SK-N-SH (cell line): ENCODE measurements around the gene ZNF337. TPM values are rescaled to one million over a fixed set of nuclear protein-coding genes. Genes with fewer than 3 reads are reported as not detected.

Source experiments
- CTCF ChIA-PET: fragments of 300-600, 350-600 bp; formaldehyde crosslinking; extraction: SDS; loops from one replicate; lab custom pipeline; 2021; lab: Yijun Ruan, JAX
- POLR2A ChIA-PET: fragments of 350-600 bp; sonication (Branson Sonifier 250); formaldehyde crosslinking; extraction: SDS; loops from one replicate; lab custom pipeline; 2020; ENCODE audit warnings: antibody characterized with exemption, inconsistent platforms; lab: Yijun Ruan, JAX
- DNase-seq: peaks from one replicate; pipeline ENCODE4 v3.0.0; 2012
- H2AFZ ChIP-seq: fragments of 200-600 bp; sonication (generic); 2 replicates; pipeline ENCODE4 v1.8.1; 2016; ENCODE audit warnings: antibody characterized with exemption, mild to moderate bottlenecking, low read depth
- H3F3A ChIP-seq: fragments of 200-600 bp; sonication (generic); replicated peaks from 2 replicates; pipeline ENCODE3; 2016; ENCODE audit warnings: antibody characterized with exemption, mild to moderate bottlenecking; ENCODE audit not compliant: insufficient read depth
- H3K27ac ChIP-seq, 2 experiments: fragments of 200-500 bp in 1 of 2; fragments of 200-600 bp in 1 of 2; sonication (Bioruptor generic) in 1 of 2; sonication (generic), shearing (Covaris generic) in 1 of 2; 2 replicates each; pipeline versions ENCODE4 v1.5.1 to v1.6.1; 2014 to 2016; ENCODE audit warnings: low read depth in 2 of 2, inconsistent platforms in 1 of 2, low read length in 1 of 2, mild to moderate bottlenecking in 1 of 2, mixed read lengths in 1 of 2
- H3K27me3 ChIP-seq: fragments of 200-600 bp; sonication (generic), shearing (Covaris generic); 2 replicates; pipeline ENCODE4 v1.6.1; 2016; ENCODE audit warnings: mixed run types; ENCODE audit not compliant: insufficient read depth
- H3K36me3 ChIP-seq, 2 experiments: fragments of 200-500 bp in 1 of 2; fragments of 200-600 bp in 1 of 2; sonication (Bioruptor generic) in 1 of 2; sonication (generic) in 1 of 2; replicated peaks in 1 of 2; 2 replicates each; pipeline versions ENCODE3 to v1.5.1; 2014 to 2016; ENCODE audit warnings: low read length in 1 of 2, mild to moderate bottlenecking in 1 of 2; ENCODE audit not compliant: insufficient read depth in 2 of 2, control insufficient read depth in 1 of 2
- H3K4me1 ChIP-seq, 2 experiments: fragments of 200-500 bp in 1 of 2; fragments of 200-600 bp in 1 of 2; sonication (Bioruptor generic) in 1 of 2; sonication (generic), shearing (Covaris generic) in 1 of 2; 2 replicates each; pipeline versions ENCODE4 v1.5.1 to v1.6.1; 2014 to 2016; ENCODE audit warnings: low read depth in 1 of 2, low read length in 1 of 2, mixed run types in 1 of 2; ENCODE audit not compliant: insufficient read depth in 2 of 2, control insufficient read depth in 1 of 2
- H3K4me2 ChIP-seq: fragments of 200-600 bp; sonication (generic), shearing (Covaris generic); 2 replicates; pipeline ENCODE4 v1.6.1; 2017; ENCODE audit warnings: mixed run types
- H3K4me3 ChIP-seq, 2 experiments: fragments of 200-500 bp in 1 of 2; fragments of 200-600 bp in 1 of 2; sonication (Bioruptor generic) in 1 of 2; sonication (generic), shearing (Covaris generic) in 1 of 2; 2 replicates each; pipeline versions ENCODE4 v1.5.1 to v1.8.1; 2014 to 2016; ENCODE audit warnings: low read depth in 2 of 2, inconsistent platforms in 1 of 2, low read length in 1 of 2, mild to moderate bottlenecking in 1 of 2, mixed read lengths in 1 of 2, moderate library complexity in 1 of 2
- H3K79me2 ChIP-seq: fragments of 200-600 bp; sonication (generic); 2 replicates; pipeline ENCODE4 v1.8.1; 2017; ENCODE audit warnings: mild to moderate bottlenecking; ENCODE audit not compliant: insufficient read depth
- H3K9ac ChIP-seq: fragments of 200-600 bp; sonication (generic); 2 replicates; pipeline ENCODE4 v1.6.1; 2017; ENCODE audit warnings: mixed run types
- H3K9me2 ChIP-seq: fragments of 200-600 bp; sonication (generic); 2 replicates; pipeline ENCODE4 v1.6.1; 2017; ENCODE audit warnings: mixed run types
- H3K9me3 ChIP-seq: fragments of 200-600 bp; sonication (generic); 2 replicates; pipeline ENCODE4 v1.6.1; 2017; ENCODE audit warnings: mixed run types, mild to moderate bottlenecking, moderate library complexity
- H4K20me1 ChIP-seq: fragments of 200-600 bp; sonication (generic); 2 replicates; pipeline ENCODE4 v1.6.1; 2017; ENCODE audit warnings: mild to moderate bottlenecking, mixed run types; ENCODE audit not compliant: insufficient read depth
- CHD2 ChIP-seq: fragments of 150-350 bp; IDR thresholded peaks from 2 replicates; pipeline ENCODE4 v1.6.1; 2018; ENCODE audit warnings: low read length; ENCODE audit not compliant: partially characterized antibody
- EP300 ChIP-seq, 2 experiments: IDR thresholded peaks; 2 replicates each; pipeline versions ENCODE4 v1.4.0 to v1.6.1; 2012; ENCODE audit warnings: borderline replicate concordance in 1 of 2, low read depth in 1 of 2, low read length in 1 of 2
- EZH2phosphoT487 ChIP-seq: fragments of 200-600 bp; sonication (generic); IDR thresholded peaks from 2 replicates; pipeline ENCODE4 v1.6.1; 2017; ENCODE audit warnings: low read depth, mixed run types, mild to moderate bottlenecking, antibody characterized with exemption, moderate library complexity, borderline replicate concordance
- FOXM1 ChIP-seq: IDR thresholded peaks from 2 replicates; pipeline ENCODE4 v1.4.0; 2012; ENCODE audit warnings: low read depth, mild to moderate bottlenecking
- JUND ChIP-seq: IDR thresholded peaks from 2 replicates; pipeline ENCODE4 v1.4.0; 2012
- NFIC ChIP-seq: IDR thresholded peaks from 2 replicates; pipeline ENCODE4 v1.4.0; 2012; ENCODE audit warnings: borderline replicate concordance
- PBX3 ChIP-seq: IDR thresholded peaks from 2 replicates; pipeline ENCODE4; 2012
- POLR2AphosphoS5 ChIP-seq: IDR thresholded peaks from 2 replicates; pipeline ENCODE4 v1.6.1; 2012; ENCODE audit warnings: low read depth, low read length
- RAD21 ChIP-seq: IDR thresholded peaks from 2 replicates; pipeline ENCODE4 v1.6.1; 2012; ENCODE audit warnings: mild to moderate bottlenecking, low read length
- RCOR1 ChIP-seq: fragments of 150-350 bp; IDR thresholded peaks from 2 replicates; pipeline ENCODE4 v1.6.1; 2017; ENCODE audit warnings: antibody characterized with exemption, low read length
- RFX5 ChIP-seq: IDR thresholded peaks from 2 replicates; pipeline ENCODE4 v1.6.1; 2012; ENCODE audit warnings: mild to moderate bottlenecking, improper control_type of control experiment, low read length
- SIN3A ChIP-seq: IDR thresholded peaks from 2 replicates; pipeline ENCODE4 v1.6.1; 2012; ENCODE audit warnings: low read depth, mild to moderate bottlenecking, low read length, moderate library complexity, borderline replicate concordance
- YY1 ChIP-seq: IDR thresholded peaks from 2 replicates; pipeline ENCODE4 v1.4.0; 2012; ENCODE audit warnings: low read depth, mild to moderate bottlenecking
- WGBS: methylation state at CpG from one replicate; pipeline ENCODE4 v1.1.6; 2017; ENCODE audit warnings: low lambda C conversion rate; 5-methylcytosine and 5-hydroxymethylcytosine counted together
- polyA plus RNA-seq, 3 experiments: library from polyadenylated mRNA; depleted of rRNA; stranded (reverse); fragments of >200 nt; gene quantifications; 2 replicates each; pipeline ENCODE4 v1.2.3, GENCODE V29; 2012
- TF ChIP-seq, protein P1 (sequence below): IDR thresholded peaks from 2 replicates; pipeline ENCODE4 v1.4.0; 2012; ENCODE audit warnings: low read depth, borderline replicate concordance
- TF ChIP-seq, protein P2 (sequence below): IDR thresholded peaks from 2 replicates; pipeline ENCODE4 v1.6.1; 2012; ENCODE audit warnings: mild to moderate bottlenecking, low read depth, low read length, moderate library complexity

Gene ZNF337
- polyA plus RNA-seq, 1 of the 3 experiments (the other 2 are of a cell fraction) = 16.5 TPM

DNA sequence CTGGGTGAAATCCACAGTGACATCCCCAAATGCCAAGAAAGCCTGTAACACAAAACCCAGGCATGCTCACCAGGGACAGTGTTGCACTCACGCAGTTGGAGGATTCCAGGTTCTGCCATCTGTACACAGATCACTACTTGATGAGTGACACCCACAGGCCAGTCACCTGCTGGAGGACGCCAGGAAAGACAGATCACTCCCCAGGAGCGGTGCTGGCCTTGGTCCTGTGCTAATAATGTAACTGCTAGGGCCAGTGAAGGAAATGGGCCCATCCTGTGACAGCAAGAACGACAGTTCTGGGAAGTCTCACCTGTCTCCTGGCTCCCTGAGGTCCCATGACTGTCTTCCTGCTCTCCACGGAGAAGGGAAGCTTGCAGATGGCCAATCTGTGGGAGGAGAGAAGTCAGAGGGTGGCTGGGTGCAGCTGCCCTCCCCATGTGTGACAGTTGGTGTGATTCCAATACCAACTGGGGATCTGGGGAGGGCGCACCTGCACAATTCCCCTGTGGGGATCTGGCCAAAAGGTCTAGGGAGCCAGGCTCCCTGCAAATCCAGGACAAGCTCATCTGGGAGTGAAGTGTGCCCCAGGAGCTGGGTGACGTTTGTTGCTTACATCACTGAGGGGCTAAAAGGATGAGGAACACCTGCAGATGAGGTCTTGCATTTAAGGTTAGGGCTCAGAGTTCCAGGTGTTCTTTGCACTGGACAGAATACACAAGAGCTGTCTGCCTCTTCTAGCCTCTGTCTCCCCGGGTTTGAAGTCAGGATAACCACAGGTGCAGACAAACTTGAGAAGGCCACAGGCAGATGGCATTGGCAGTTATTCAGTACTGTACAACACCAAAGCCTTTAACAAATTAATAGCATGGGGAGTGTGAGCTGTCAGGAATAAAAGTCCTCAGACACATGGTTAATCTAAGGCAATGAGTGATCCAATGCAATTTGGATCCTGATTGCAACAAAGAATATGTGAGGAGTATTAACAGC lies 10.3 kb downstream of the ZNF337 start:
- no peaks in the 10 kb centered on the region for H3K9me3 ChIP-seq
- no peak overlapping the region for H3K4me3 ChIP-seq
- CTCF ChIA-PET = no interaction called here
- TF ChIP-seq EP300 (IDR thresholded peaks at IDR 0.05; ENCODE audit: borderline replicate concordance in 1 of 2, low read depth in 1 of 2, low read length in 1 of 2) (no peak), RFX5 (no peak), PBX3 (no peak), JUND (no peak), FOXM1 (no peak), YY1 (no peak), SIN3A (no peak)
- TF ChIP-seq, protein P1, sequence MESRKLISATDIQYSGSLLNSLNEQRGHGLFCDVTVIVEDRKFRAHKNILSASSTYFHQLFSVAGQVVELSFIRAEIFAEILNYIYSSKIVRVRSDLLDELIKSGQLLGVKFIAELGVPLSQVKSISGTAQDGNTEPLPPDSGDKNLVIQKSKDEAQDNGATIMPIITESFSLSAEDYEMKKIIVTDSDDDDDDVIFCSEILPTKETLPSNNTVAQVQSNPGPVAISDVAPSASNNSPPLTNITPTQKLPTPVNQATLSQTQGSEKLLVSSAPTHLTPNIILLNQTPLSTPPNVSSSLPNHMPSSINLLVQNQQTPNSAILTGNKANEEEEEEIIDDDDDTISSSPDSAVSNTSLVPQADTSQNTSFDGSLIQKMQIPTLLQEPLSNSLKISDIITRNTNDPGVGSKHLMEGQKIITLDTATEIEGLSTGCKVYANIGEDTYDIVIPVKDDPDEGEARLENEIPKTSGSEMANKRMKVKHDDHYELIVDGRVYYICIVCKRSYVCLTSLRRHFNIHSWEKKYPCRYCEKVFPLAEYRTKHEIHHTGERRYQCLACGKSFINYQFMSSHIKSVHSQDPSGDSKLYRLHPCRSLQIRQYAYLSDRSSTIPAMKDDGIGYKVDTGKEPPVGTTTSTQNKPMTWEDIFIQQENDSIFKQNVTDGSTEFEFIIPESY = no peak
- TF ChIP-seq, all 33 proteins: peak for 0
- DNase-seq = no peak
- H3K27me3 ChIP-seq = no peaks in the 10 kb centered on the region
- no peak overlapping the region for H3K4me2 ChIP-seq
- H2AFZ ChIP-seq = no peak overlapping the region
- H3K4me1 ChIP-seq = no peaks in the 10 kb centered on the region; a peak in 1 of 4 replicates
- H3K79me2 ChIP-seq = no peaks in the 10 kb centered on the region
- no peak overlapping the region for H3K9ac ChIP-seq
- peaks cover 26 to 32% of the 10 kb centered on the region in 2 experiments for H3K36me3 ChIP-seq
- H3K27ac ChIP-seq = no peak overlapping the region; a peak in 1 of 4 replicates
- WGBS = 96% methylated on average over 5 of the region's 8 CpGs
- POLR2A ChIA-PET = no interaction called here
- no peaks in the 10 kb centered on the region for H4K20me1 ChIP-seq
- no peaks in the 10 kb centered on the region for H3K9me2 ChIP-seq
- no peaks in the 10 kb centered on the region for H3F3A ChIP-seq

DNA sequence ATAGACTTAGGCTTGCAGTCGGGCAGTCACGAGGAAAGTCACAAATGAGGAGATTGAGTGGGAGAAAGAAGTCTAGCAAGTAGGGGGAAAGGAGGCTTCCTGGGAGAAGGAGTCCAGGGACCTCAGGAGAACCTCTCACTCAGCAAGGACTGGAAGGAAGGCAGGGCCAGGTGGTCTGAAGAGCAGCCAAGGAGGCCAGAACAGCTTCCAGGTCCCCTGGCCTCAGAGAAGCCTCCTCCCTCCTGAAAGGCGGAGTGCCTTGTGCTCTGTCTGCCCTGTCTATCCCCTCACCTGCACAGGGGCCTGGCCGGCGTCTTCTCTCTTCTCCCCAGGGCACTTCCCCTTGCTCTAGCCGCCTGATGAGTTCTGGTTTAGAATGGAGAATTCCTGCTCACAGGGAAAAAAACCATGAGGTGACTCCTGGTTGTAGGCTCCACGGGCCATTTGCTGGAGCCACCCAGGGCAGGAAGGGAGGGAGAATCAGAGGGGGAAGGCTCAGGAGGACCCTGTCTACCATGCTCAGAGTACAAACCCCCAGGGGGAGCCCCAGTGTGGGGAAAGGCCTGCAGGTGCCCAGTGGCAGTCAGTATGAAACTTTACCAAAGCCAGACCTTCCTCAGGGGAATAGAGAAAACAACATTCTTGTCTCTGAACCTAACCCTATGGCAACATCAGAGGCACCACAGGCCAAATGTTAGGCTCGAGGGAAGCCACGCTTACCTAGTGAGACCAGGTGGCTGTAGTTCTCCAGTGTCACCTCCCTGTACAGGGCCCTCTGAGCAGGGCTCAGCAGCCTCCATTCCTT lies 11.2 kb downstream of the ZNF337 start:
- WGBS = 94% methylated on average over 7 of the region's 9 CpGs
- Histone ChIP-seq H3K9me3 (no peaks in the 10 kb centered on the region), H3K79me2 (no peaks in the 10 kb centered on the region), H2AFZ (no peak overlapping the region), H3K27me3 (no peaks in the 10 kb centered on the region), H3K4me1 (no peaks in the 10 kb centered on the region; a peak in 1 of 4 replicates), H3K4me2 (no peak overlapping the region), H4K20me1 (no peaks in the 10 kb centered on the region), H3K27ac (no peak overlapping the region; a peak in 1 of 4 replicates), H3K4me3 (no peak overlapping the region), H3K9ac (no peak overlapping the region), H3K9me2 (no peaks in the 10 kb centered on the region), H3K36me3 (peaks cover 26 to 37% of the 10 kb centered on the region in 2 experiments), H3F3A (no peaks in the 10 kb centered on the region)
- ChIA-PET POLR2A (no interaction called here), CTCF (no interaction called here)
- no peak for DNase-seq
- no peak for TF ChIP-seq RCOR1
- no peak for TF ChIP-seq NFIC
- TF ChIP-seq, protein P2, sequence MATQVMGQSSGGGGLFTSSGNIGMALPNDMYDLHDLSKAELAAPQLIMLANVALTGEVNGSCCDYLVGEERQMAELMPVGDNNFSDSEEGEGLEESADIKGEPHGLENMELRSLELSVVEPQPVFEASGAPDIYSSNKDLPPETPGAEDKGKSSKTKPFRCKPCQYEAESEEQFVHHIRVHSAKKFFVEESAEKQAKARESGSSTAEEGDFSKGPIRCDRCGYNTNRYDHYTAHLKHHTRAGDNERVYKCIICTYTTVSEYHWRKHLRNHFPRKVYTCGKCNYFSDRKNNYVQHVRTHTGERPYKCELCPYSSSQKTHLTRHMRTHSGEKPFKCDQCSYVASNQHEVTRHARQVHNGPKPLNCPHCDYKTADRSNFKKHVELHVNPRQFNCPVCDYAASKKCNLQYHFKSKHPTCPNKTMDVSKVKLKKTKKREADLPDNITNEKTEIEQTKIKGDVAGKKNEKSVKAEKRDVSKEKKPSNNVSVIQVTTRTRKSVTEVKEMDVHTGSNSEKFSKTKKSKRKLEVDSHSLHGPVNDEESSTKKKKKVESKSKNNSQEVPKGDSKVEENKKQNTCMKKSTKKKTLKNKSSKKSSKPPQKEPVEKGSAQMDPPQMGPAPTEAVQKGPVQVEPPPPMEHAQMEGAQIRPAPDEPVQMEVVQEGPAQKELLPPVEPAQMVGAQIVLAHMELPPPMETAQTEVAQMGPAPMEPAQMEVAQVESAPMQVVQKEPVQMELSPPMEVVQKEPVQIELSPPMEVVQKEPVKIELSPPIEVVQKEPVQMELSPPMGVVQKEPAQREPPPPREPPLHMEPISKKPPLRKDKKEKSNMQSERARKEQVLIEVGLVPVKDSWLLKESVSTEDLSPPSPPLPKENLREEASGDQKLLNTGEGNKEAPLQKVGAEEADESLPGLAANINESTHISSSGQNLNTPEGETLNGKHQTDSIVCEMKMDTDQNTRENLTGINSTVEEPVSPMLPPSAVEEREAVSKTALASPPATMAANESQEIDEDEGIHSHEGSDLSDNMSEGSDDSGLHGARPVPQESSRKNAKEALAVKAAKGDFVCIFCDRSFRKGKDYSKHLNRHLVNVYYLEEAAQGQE = no peak
- no peak for TF ChIP-seq EZH2phosphoT487
- TF ChIP-seq EP300 (IDR thresholded peaks at IDR 0.05; ENCODE audit: borderline replicate concordance in 1 of 2, low read depth in 1 of 2, low read length in 1 of 2) = no peak
- TF ChIP-seq POLR2AphosphoS5 = no peak
- no peak for TF ChIP-seq PBX3
- TF ChIP-seq SIN3A = no peak
- TF ChIP-seq RAD21 = no peak
- TF ChIP-seq JUND = no peak
- TF ChIP-seq CHD2 = no peak
